ENCODE data around the gene SPTLC2.

The SPTLC2 gene

GRCh38 chr14:77582511-77582910, 33.9 kb downstream of the SPTLC2 start:
- in situ Hi-C loops (cut with HindIII; ENCODE audit: low pct_ligation_motif_present, low sequenced_read_pairs), result no loop called here

DNA sequence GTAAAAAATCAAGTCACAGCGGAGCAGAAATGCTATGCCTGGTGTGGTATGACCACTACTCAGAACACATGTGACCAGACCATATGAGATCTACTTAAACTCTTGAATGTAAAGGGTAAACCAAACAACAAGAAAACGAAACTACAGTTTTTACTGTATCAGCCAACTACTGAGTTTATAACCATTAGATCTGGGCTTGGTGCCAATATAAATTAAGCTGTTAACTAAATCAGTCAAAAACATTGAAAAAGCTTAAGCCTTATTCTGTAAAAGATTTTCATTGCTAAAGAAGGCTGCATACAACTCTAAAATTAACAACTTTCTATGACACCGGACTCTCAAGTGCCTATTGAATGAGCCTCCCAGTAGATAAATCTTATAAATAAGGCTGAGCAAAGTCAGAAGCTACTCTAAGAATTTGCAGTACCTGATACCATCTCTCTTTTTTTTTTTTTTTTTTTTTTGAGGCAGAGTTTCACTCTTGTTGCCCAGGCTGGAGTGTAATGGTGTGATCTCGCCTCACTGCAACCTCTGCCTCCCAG, 35.4 kb downstream of the SPTLC2 start:
- TF ChIP-seq, protein P1, sequence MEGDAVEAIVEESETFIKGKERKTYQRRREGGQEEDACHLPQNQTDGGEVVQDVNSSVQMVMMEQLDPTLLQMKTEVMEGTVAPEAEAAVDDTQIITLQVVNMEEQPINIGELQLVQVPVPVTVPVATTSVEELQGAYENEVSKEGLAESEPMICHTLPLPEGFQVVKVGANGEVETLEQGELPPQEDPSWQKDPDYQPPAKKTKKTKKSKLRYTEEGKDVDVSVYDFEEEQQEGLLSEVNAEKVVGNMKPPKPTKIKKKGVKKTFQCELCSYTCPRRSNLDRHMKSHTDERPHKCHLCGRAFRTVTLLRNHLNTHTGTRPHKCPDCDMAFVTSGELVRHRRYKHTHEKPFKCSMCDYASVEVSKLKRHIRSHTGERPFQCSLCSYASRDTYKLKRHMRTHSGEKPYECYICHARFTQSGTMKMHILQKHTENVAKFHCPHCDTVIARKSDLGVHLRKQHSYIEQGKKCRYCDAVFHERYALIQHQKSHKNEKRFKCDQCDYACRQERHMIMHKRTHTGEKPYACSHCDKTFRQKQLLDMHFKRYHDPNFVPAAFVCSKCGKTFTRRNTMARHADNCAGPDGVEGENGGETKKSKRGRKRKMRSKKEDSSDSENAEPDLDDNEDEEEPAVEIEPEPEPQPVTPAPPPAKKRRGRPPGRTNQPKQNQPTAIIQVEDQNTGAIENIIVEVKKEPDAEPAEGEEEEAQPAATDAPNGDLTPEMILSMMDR (IDR thresholded peaks at IDR 0.05; ENCODE audit: low read depth, low read length, missing control alignments), result no peak
- in situ Hi-C loops (cut with HindIII; ENCODE audit: low pct_ligation_motif_present, low sequenced_read_pairs), result no loop called here
- H3K4me3 ChIP-seq (ENCODE audit: low read depth, low read length), result peak overlapping the region; percentile 30
- DNase-seq, result peak; percentile 35
- peaks cover 3% of the 10 kb centered on the region for H3K36me3 ChIP-seq (replicated peaks)
- H3K27ac ChIP-seq, result peak overlapping the region; percentile 67
- no peaks in the 10 kb centered on the region for H3K27me3 ChIP-seq (replicated peaks)

More at GRCh38 chr14:77582511-77582910, 33.9 kb downstream of the SPTLC2 start:
- TF ChIP-seq, protein P1 (IDR thresholded peaks at IDR 0.05; ENCODE audit: low read depth, low read length, missing control alignments), result no peak
- no peaks in the 10 kb centered on the region for H3K27me3 ChIP-seq (replicated peaks)
- no peak overlapping the region for H3K4me3 ChIP-seq (ENCODE audit: low read depth, low read length)
- no peak overlapping the region for H3K27ac ChIP-seq
- no peak for DNase-seq
- H3K36me3 ChIP-seq (replicated peaks), result peaks cover 3% of the 10 kb centered on the region

DNA sequence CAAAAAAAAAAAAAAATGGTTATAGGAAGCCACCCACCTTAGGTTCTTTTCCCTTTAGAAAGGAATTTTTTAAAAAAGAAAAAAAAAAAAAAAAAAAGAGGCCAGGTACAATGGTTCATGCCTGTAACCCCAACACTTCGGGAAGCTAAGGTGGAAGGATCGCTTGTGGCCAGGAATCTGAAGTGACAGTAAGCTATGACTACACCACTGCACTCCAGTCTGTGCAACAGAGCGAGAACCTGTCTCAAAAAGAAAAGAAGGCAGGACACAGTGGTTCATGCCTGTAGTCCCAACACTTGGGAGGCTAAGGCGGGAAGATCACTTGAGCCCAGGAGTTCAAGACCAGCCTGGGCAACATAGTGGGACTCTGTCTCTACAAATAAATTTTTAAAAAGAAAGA, 36.0 kb downstream of the SPTLC2 start:
- TF ChIP-seq, protein P1 (IDR thresholded peaks at IDR 0.05; ENCODE audit: low read depth, low read length, missing control alignments), result no peak
- Histone ChIP-seq H3K27me3 (replicated peaks) (no peaks in the 10 kb centered on the region), H3K27ac (peak overlapping the region; percentile 67), H3K4me3 (ENCODE audit: low read depth, low read length) (no peak overlapping the region), H3K36me3 (replicated peaks) (peaks cover 7% of the 10 kb centered on the region)
- no peak for DNase-seq
- in situ Hi-C loops (cut with HindIII; ENCODE audit: low pct_ligation_motif_present, low sequenced_read_pairs), result no loop called here

GRCh38 chr14:77579780-77580179, 36.7 kb downstream of the SPTLC2 start:
- no peak for DNase-seq
- Histone ChIP-seq H3K27me3 (replicated peaks) (no peaks in the 10 kb centered on the region), H3K36me3 (replicated peaks) (peaks cover 9% of the 10 kb centered on the region), H3K27ac (no peak overlapping the region), H3K4me3 (ENCODE audit: low read depth, low read length) (no peak overlapping the region)
- in situ Hi-C loops (cut with HindIII; ENCODE audit: low pct_ligation_motif_present, low sequenced_read_pairs), result no loop called here
- TF ChIP-seq, protein P1 (IDR thresholded peaks at IDR 0.05; ENCODE audit: low read depth, low read length, missing control alignments), result no peak

- TF ChIP-seq, protein P1 (IDR thresholded peaks at IDR 0.05; ENCODE audit: low read depth, low read length, missing control alignments), result no peak
- H3K4me3 ChIP-seq (ENCODE audit: low read depth, low read length), result no peak overlapping the region
- H3K27me3 ChIP-seq (replicated peaks), result no peaks in the 10 kb centered on the region
- H3K27ac ChIP-seq, result no peak overlapping the region
- DNase-seq, result no peak
- H3K36me3 ChIP-seq (replicated peaks), result peaks cover 10% of the 10 kb centered on the region
- in situ Hi-C loops (cut with HindIII; ENCODE audit: low pct_ligation_motif_present, low sequenced_read_pairs), result no loop called here
These were observed 37.4 kb downstream of the SPTLC2 start for GRCh38 chr14:77579065-77579464.

Measured in brain microvascular endothelial cell (primary cell).